GM11168 (cell line): ENCODE data around the gene ADAMTSL1.

ENCODE experiments used
- in situ Hi-C: fragments of 300-500 bp; cut with MboI; formaldehyde crosslinking; loops from one replicate; pipeline ENCODE4 v1.12.0; 2022; ENCODE audit warnings: low sequenced_read_pairs; ENCODE audit not compliant: unreplicated experiment

ADAMTSL1 gene

DNA sequence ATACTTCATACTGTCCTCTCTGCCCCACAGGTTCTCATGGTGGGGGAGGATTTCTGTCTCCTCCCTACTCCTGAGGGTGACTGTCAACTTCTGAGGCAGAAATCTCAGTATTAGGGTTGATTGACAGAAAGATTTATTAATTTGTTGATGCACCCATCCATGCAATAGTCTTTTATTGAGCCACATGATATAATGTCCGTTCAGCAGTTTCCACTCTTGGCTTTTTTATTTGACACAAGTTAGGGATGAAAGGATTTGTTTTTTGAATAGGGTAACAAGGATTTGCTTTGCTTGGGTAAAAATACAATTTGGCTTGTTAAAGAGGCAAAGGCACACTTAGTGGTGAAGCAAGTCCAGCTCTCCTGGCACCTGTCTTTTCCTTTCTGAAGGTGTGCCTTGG lies 125.0 kb downstream of the ADAMTSL1 start:
- in situ Hi-C loops = no loop called here

DNA sequence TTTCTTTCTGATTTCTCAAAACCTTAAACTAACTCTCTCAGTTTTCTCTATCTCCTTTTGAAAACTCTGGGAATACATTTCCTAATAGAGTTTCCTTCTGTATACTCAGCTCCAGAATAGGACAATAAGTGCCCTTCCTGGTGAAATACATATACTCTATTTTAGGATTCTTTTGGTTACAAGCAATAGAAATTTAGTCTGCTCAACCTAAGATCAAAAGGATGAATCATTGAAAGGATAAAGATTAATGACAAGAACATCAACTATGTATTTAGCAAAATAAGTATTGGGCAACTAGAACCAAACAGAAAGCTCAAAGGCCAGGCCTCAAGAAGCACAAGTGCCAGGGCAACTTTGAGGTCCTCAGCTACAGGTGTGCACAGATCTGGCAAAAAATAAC lies 127.1 kb downstream of the ADAMTSL1 start:
- in situ Hi-C loops = no loop called here

DNA sequence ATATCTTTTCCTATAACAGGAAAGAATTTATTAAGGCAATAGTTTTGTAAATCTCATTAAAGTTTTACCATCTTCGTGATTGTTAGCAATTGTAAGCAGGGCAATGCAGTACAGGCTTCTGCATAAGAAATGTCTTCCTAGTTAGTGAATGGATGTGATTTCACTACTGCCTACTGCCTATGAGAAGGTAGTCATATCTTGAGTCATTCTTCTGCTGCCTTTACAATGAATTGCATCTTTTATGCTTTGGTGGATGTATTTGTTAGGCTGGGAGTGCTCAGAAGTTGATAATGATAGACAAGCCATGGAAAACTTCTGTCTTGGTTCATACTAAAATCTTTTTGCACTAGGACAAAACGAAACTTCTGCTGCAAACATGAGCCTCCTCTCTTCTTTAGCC lies 128.0 kb downstream of the ADAMTSL1 start:
- in situ Hi-C loops = no loop called here

DNA sequence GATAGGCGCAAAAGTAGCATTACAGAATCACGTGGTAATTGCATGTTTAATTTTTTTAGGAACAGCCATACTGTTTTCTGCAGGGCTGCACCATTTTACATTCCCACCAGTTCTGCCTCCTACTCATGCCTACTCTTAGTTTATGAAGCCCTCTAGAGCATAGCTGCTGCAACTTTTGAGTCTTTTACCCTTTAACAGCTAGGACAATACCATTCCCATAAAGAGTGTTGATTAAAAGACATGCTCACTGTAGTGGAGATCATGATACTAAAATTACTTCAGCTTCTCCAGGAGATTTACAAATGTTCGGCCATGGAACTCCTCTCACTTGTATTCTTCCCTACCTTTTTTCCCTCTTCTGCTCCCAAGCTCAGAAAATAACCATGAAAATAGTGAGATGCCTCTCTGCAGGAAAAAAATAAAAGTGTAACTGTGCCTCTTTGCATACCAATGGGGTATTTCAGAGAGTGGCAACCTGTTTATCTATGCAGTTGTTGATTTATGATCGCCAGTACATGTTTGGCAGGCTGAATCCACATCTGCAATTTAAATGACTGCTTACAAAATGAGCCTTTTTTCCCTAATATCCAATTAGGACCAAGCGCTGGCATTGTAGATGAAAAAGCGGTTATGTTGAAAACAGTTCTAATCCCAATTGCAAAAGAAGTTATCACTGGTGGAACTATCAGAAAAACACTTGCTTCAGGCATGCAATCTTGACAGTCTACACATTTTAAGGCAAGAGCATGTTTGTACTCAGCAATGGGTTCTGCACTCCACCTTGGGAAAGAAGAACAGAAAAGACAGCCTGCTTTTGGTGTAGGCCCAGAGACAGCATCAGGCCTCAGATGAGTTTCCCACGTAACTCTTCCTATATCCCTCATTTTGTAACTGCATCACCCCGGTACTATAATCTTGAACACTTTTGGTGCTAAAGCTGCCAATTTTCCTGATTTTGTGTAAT lies 131.1 kb downstream of the ADAMTSL1 start:
- in situ Hi-C loops = no loop called here

DNA sequence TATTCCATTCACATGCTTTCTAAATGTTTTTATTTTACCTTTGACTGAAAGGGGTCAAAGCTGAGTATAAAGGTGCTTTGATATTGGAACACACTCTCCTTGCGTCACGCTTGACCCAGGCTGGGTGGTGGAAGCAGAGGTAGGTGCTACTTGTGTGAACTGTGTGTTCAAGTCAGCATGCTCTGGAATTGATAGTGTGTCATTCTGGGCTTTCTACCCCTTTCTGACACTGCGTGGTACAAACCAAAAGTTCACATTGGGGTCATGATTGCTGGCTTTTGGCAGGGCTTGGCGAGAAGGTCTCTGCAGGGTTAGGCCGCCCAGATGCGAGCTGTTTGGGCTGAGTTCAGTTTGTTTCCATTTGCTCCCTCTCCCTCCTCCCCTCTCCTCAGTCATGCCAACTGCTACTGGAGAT lies 131.8 kb downstream of the ADAMTSL1 start:
- in situ Hi-C loops = no loop called here

DNA sequence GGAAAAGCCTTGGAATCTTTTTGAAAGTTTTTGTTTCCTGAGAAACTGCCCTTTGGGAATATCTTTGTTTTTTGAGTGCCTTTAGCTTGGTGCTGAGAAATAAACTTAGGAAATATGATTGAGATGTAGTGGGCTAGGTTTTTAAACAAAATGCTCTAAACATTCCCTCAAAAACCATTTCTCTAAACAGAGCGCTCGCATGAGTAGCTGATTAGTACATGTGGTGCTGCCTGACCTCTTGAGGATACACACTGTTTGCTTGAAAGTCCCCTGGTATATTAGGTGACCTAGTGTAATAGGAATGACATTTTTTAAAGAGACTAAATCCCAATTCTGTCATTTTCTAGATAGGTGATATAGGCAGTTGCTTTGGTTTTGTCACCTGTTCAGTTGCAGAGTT lies 132.3 kb downstream of the ADAMTSL1 start:
- in situ Hi-C loops = no loop called here

DNA sequence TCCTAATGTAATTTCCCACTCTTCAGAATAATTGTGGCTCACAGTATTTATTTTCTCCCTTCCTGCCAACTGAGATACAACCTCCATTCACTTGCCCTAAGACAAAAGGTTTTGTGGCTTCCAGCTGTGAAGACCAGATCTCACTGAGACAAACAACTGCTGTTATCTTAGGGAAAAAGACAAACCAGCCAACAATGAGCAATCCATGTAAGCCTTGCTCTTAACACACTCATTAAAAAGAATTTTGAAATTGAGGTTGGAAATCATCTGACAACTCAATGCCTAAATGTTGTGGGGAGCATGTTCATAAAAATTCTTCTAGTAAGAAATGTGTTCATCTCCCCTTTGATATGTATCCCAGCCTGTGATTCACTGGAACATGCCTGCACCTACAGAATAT lies 132.9 kb downstream of the ADAMTSL1 start:
- in situ Hi-C loops = no loop called here

DNA sequence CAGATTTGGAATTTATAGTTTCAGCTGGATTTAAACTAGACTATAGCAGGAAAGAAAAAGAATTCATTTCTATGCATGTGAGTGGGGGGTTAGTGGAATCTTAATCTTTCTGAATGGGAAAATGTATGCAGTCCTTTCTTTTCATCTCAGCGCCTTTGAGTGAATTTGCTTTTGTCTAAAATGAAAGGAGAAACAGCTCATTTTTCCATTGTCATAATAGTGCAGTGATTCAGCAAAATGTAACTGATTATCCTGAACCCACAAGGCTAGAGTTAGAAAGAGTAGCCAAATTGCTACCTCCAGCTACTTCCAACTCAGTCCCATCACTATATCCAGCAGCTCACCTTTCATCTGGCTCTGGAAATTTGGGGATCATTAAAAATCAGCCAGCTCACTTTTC lies 134.4 kb downstream of the ADAMTSL1 start:
- in situ Hi-C loops = no loop called here

DNA sequence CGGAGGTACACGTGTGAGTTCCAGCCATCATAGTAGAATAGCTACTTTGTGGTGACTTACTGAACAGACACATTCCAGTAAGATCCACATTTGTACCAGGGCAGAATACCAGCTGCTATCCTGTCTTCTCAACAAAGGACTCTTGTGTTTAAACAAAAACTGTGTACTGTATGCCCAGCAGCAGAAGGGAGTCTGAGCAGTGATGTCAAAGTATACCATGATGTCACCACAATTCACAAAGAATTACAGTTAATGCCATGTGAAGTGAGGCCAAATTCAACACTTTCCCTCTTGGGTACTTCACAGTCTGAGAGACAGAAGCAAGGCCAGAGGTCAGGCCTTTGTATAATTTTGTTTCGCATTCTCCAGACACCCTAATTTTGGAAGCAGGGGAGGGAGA lies 137.0 kb downstream of the ADAMTSL1 start:
- in situ Hi-C loops = no loop called here

DNA sequence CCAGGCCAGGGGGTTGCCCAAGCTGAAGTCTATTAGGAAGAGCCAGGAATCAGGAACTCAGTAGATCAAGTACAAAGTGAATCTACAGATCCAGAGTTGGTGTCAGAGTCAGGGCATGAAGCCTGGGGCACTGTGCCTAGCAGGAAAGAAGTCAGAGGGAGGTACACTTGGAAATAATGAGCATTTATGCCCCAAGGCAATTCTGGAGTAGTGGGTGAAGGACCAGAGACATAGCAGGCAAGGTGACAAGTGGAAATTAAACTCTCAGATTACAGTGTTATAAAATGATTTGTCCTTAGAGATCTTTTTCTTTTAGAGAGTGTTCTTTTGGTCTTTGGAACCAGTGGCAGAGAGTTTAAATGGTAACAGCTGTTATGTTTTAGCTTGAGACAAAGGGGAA lies 138.0 kb downstream of the ADAMTSL1 start:
- in situ Hi-C loops = no loop called here

DNA sequence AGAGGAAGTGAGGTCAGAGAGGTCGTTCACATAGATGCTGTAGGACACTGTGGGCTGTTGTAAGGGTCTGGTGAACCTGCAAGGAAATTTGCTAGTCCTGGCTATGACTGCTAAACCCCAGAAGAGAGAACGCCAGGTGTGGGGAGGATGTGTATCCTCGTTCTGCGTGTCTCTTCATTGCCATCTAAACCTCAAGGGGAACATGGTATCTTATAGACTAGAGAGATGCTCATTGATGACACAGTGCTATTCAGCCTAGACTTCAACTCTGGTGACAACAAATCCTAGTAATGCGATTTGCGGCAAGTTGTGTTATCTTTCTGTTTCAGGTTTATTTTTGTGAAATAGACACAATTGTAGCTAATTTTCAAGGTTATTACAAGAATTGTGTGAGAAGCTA lies 140.2 kb downstream of the ADAMTSL1 start:
- in situ Hi-C loops = no loop called here

DNA sequence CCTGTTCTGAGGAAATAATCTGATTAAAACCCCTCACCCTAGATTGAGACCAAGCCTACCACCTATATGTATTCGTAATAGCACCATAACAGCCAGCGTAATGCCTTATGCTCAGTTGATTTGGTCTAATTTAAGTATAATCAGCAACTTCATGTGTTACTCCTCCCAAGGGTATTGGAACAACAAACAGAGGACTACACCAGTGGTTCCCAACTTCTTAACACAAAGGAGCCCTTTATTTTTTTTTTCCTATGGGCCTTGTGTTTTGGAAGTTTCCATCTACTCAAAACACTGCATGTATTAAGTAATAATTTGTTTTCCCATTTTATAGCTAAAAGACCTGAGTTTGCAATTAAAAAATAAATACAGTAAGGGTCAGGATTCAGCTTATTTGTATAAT lies 140.7 kb downstream of the ADAMTSL1 start:
- in situ Hi-C loops = no loop called here

DNA sequence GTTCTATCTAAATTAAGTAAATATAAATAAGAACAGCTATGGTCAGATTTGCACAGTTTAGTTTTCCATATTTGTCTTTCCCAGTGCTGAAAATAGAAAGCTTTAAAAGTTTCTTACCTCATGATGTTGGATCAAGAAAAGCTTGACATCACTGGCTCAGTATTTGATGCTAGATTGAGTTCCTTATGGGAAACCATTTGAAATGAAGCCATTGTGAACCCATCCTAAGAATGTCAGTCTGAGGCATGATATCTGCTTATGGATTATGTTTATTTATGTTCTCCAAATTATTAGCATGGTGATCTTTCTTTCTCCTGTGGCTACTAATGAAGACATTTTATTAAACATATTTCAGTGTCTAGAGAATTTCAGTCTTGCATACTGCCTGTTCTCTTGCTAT lies 143.0 kb downstream of the ADAMTSL1 start:
- in situ Hi-C loops = no loop called here

DNA sequence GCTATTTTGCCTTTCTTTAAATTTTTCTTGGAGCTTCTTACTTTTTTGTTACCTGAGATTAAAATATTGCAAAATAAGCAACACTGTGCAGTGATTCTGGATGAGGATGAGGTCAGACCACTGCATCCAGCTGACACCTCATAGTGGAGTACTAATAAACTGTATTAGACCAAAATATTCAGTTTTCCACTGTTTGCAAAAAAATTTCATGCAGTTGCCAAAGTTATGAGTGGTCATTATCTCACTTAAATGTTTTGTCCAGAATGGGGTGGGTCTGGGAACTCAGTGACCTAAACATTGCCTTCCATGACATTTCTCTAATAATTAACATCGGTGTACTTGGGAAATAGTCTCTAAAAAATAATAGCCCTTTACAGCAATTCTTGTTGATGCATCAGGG lies 143.8 kb downstream of the ADAMTSL1 start:
- in situ Hi-C loops = no loop called here

DNA sequence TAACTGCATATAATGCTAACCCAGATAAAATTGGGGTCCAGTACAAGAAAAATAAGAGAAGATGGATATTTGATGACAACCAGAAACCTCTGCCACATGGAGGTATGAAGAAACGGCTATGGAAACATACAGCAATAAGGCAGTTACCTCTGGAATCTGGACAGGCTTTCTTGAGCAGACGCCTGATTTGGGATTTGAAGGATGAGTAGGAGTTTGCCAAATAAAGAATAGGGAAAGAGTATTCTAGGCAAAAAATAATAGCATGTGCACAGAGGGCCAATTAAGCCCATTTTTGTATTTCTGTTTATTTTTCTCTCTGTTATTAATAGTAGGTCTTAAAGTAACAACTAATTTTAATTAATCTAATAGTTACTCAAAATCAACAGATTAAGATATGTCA lies 144.9 kb downstream of the ADAMTSL1 start:
- in situ Hi-C loops = no loop called here

DNA sequence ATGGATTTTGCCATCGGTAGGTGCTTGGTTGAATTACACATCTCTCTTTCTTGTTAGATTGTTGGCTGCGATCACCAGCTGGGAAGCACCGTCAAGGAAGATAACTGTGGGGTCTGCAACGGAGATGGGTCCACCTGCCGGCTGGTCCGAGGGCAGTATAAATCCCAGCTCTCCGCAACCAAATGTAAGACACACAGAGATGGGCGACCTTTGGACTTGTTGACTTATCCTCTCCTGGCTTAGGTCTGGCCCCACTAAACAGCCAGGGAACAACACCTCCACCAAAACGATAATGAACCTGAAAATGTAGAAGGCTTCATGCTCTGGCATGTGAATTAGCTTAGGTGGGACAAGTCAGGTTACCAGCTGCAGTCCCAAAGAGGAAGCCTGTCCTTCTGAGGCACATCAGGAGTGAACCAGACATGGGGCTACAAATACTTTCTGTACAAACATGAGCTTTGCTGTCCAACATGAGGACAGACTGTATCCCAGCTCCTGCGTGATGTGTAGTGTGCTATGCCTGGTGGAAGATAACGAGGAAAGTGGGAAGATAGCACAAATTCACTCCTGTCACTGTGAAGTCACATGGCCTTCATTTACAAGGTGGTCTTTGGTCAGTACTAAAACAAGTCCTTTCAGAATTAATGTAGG lies 148.4 kb downstream of the ADAMTSL1 start:
- in situ Hi-C loops = no loop called here

DNA sequence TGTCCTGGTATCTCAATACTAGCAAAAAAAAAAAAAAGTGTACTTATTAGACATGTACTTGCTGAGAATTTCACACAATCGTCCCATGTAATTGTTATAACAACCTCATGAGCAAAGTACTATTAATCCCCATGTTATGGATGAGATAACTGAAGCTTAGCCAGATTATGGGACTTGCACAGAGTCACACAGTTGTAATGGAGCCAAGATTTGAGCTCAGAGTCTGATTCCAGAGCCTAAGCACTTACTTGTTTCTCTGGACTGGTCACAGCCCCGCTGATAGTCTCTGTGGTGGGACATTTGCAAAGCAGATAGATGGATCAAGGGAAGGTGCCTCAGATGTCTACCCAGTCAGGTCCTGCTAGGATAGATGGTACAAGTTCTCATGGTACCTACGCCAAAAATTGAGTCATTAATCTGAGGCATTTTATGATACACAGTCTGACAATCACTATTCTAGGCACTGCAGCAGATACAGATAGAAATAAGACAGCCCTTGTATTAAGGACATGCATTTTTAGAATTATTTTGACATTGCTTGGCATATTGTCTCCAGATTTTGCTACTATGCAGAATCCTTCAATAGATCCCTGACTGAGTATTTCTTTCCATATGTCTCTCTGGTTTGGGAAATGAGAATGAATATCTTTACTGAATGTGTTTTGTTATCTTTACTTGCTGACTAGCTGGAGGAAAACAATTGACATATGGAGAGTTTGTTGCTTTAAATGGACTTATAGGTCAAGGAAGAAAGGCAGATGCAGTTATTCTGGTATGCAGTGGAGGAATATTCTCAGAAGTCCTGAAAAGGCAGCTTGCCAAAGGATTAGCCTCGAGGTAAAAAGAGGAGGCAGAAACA lies 149.5 kb downstream of the ADAMTSL1 start:
- in situ Hi-C loops = no loop called here

DNA sequence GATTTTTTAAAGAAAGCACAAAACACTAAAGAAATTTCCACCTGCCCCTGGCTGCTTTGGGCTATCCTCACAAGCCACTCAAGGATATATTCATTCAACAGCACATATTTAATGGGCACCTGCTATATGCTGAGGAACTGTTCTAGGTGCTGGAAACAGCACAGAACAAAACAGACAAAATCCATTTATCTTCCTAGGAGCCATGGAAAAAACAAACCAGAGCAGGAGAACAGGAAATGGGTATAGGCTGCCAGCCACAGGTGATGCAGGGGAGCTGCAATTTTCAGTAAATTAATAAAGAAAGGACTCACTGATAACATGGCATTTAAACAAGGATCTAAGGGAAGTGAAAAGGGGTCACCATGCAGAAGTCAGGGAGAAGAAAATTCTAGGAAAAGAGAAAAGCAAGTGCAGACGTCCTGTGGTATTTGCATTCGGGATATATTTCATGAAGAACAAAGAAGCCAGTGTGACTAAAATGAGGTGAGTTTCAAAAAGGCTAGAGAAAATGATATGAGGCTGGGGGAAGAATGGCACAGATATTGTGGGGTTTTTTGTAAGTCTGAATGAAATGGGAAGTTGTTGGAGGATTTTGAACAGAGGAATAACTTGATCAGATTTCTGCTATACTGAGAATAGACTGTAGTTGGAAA lies 152.2 kb downstream of the ADAMTSL1 start:
- in situ Hi-C loops = no loop called here

DNA sequence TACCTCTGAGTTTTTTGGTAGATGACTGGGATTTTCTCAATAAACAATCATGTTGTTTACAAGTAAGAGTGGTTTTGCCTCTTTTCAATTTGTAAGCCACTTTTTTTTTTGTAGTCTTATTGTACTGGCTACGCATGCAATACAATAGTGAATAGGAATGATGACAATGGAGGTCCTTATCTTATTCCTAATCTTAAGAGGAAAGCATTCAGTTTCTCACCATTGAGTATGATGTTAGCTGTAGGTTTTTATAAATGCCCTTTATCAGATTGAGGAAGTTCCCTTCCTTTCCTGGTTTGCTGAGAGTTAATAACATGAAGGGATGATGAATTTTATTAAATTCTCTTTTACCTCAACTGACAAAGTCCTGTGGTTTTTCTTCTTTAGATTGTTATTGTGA lies 155.2 kb downstream of the ADAMTSL1 start:
- in situ Hi-C loops = no loop called here
